Medulla oblongata (tissue), 1 donor: ENCODE results near the gene PDE4D.

ENCODE experiments used
- DNase-seq: peaks from one replicate; pipeline ENCODE4 v3.0.0-alpha.2; 2015; ENCODE audit errors: extremely low spot score

Gene PDE4D

GRCh38 chr5:59655693-59656309, 237.7 kb downstream of the PDE4D start:
- no peak for DNase-seq

DNA sequence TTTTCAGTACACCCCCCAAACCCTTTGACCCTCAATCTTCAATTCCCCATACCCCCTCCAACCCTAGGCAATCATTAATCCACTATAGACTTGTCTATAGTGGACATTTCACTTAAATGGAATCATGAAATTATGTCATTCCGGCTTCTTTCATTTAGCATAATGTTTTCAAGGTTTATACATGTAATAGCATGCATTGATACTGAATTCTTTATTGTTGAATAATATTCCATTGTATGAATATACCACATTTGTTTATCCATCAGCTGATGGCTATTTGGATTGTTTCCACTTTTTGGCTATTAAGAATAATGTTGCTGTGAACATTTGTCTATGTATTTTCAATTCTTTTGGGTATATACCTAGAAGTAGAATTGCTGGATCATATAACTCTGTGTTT, 238.8 kb downstream of the PDE4D start:
- no peak for DNase-seq

- no peak for DNase-seq
Measured at GRCh38 chr5:59652449-59652848, 241.1 kb downstream of the PDE4D start.

DNA sequence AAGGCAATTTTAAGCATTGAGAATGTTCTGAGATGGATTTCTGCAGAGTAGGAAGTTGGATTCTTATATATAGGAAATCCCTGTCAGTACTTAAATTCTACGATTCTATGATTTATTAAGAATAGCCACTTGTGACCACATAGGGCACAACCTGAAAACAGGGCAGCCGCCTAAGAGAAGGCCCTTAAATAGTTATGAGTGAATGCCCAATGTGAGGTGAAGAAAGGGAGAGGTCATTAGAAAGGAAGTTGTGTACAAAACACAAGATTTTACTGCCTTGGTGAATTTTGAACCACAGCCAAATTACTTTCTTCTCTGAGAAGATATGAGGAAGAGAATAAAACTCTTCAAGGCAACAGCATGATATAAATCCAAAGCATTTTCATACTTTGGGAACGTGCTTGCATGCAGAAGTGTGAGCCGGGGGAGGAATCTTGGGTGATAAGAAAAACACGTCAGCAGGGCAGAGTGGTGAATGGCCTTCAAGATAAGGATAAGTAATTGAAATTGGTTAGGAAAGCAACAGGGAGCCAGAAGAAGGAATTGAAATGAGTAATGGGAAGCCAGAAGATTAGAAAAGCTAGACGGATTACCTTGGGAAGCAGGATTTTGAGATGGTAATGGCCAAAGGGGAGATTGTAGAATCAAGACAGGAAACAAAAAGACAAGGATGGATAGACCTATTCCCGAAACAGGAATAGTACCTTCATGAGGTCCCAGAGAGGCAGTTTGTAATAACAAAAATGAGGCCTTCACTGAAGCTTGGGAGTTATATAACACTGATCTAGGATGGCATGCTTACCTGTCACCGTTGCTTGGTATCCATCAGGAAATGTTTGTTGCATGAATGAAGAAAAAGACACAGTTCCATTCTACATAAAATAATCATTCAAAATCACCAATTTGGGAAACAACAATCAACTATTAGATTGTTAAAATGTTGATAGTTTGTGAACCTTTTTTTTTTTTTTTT, 244.3 kb downstream of the PDE4D start:
- DNase-seq: no peak

GRCh38 chr5:59648038-59648831, 245.3 kb downstream of the PDE4D start:
- DNase-seq: no peak

DNA sequence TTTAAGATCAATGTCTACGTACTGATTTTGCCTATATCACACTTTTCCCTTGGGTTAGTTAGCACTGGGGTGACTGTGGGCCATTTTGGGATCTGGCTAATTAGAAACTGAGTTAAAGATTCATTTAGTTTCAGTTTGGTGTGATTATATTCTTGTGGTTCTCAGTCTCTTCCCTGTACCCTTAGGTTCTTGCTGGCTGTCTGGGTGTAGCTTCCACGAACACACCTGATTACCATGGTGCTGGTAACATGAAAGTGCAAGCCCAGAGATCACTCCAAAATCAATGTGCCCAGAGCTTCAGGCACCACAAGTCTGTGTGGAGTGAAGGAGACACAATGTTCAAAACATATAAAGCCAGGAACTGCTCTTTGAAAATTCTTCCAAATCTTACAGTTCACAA, 248.1 kb downstream of the PDE4D start:
- DNase-seq: no peak

- DNase-seq: peak; percentile 33
Measured at GRCh38 chr5:59640411-59640810, 253.1 kb downstream of the PDE4D start.

- DNase-seq: no peak
Measured at GRCh38 chr5:59637884-59638580, 255.5 kb downstream of the PDE4D start.

DNA sequence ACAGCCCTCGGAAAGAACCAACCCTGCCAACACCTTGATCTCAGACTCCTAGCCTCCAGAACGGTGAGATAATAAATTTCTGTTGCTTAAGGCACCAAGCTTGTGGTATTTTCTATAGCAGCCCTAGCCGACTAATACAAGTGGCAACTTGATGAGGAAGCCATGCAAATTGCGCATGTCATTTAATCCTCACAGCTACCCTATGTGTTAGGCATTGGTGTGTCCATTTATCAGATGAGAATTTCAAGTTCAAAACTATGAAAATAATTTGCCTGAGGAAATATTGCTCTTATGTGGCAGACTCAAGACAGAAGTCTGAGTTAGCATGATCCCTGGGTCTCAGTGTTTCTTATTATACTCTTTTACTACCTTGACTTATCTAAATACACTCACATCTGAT, 264.0 kb downstream of the PDE4D start:
- DNase-seq: no peak

DNA sequence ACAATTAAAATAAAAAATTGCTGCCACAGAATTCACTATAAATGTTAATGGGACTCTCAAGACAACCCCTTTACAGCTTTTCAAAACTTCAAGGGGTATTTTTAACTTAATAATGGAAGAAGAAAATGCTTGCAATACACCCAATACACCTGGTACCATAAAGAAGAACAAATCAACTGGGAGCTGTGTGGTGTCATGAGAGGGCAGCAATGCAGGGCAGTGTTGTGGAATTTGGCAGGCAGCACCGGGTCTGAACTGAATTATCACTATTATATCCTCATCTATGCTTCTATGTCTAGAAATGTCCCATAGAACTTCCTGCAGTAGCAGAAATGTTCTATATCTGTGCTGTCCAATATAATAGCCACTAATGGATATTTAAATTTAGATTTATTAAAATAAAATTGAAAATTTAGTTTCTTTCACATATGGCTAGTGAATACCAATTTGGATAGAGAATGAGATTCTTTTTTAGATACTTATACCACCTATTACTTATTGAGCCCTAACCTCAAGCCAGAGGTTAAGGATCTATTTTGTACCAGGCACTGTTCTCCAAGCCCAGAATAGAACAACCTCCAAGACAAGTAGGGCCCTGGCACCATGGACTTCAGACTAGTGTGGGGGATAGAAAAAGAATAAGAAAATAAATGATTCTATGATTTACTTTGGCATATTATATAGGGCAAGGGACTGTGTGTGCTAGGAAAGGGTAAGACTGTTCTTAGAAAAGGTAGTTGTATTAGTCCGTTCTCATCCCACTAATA, 265.3 kb downstream of the PDE4D start:
- no peak for DNase-seq

DNA sequence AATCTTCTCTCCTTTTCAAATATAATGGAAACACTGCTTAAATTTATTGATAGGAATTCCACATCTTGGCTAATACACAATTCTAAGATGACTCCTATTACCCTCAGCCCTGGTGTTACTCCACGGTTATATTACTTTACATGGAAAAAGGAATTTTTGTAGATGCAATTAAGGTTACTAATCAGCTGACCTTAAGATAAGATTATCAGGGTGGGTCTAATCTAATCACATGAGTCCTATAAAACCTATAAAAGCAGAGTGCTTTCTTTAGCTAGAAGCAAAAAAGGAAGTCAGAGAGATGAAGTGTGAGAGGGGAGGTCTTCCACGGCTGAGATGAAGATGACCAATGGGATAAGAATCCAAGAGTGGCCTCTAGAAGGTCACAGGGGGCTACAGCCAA, 268.6 kb downstream of the PDE4D start:
- DNase-seq: no peak

- DNase-seq: no peak
Measured at GRCh38 chr5:59622848-59623247, 270.7 kb downstream of the PDE4D start.

DNA sequence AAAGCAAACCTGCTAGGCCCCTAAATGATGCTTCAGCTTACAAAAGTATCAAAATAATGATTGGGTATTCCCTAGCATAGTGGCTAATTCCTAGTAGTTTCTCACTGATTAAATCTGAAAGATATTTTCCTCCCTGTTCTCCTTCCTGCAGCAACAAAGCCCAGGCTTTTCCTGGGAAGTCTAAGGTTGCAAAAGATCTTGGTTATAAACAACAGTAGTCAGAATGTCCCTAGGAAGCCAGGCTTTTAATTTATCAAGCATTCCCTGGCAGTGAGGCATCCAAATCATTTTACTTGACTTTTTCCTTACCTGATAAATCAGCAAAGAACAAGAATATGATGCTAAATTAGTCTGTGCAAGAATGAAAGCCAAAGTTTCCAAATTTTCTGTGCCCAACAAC, 272.0 kb downstream of the PDE4D start:
- no peak for DNase-seq

DNA sequence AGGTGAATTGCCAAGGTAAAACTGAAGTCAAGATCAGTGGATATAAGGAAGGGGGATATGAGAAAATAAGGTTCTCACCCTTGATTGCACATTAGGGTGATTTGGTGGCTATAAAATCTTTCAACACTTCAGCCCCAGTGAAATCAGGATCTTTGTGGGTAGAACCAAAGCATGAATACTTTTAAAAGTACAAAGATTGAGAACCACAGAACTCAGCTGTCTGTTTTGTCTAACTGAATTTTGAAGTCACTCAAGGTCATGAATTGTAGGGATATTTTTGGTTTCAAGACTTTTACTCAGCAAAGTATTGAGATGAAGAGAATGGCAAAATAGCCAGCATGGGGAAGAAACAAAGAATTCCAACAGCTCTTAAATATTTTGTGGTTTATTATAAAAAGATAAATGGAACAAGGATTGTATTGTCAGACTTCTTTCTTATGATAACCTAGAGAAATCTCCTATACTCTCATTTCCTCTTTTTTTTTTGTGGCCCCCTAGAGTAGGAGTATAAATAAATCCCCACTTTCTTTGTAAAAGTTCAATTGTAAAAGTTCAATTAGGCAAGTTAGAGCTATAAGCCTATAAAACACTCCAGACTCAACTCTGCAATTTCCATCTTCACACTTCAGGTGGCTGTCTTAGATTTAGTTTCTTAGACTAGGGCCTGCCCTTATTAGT, 272.9 kb downstream of the PDE4D start:
- DNase-seq: no peak

GRCh38 chr5:59618644-59619043, 274.9 kb downstream of the PDE4D start:
- no peak for DNase-seq

DNA sequence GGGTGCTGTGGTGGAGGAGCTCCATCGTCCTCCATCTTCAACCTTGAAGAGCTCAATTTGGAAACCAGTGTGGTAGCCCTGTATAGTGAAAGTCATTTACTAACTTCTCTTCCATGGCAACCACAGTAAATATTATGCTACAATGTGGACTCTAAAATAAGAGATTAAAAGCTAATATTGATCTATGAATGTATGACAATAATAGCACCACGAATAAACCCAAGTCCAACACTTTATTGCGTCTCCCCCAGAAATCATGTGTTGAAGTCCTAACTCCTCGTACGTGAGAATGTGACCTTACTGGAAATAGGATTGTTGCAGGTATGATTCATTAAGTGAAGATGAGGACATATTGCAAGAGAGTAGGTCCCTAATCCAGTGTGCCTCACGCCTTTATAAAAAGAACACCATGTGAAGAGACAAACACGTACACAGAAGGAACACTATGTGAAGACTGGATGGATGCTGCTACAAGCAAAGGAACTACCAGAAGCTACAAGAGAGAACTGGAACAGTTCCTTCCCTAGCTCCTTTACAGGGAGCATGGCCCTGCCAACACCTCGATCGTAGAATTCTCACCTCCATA, 276.2 kb downstream of the PDE4D start:
- DNase-seq: no peak

- DNase-seq: no peak
Measured at GRCh38 chr5:59616413-59616812, 277.1 kb downstream of the PDE4D start.

DNA sequence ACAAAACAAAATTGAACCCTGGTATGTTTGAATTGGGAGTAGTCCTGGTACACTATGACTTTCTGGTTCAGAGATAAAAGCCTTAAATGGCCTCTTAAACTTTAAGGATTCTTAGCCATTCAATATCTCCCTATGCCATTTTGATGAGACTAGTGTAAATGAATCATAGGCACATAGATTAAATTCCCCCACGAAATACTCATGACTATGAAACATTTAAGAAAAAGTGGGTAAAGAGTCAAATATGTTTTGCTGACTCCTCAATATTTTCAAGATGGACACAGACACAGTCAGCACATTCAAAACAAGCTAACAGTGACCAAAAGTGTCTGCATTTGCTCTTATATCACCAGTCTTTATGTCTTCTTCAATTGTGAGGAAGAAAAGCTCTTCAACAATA, 278.3 kb downstream of the PDE4D start:
- no peak for DNase-seq

DNA sequence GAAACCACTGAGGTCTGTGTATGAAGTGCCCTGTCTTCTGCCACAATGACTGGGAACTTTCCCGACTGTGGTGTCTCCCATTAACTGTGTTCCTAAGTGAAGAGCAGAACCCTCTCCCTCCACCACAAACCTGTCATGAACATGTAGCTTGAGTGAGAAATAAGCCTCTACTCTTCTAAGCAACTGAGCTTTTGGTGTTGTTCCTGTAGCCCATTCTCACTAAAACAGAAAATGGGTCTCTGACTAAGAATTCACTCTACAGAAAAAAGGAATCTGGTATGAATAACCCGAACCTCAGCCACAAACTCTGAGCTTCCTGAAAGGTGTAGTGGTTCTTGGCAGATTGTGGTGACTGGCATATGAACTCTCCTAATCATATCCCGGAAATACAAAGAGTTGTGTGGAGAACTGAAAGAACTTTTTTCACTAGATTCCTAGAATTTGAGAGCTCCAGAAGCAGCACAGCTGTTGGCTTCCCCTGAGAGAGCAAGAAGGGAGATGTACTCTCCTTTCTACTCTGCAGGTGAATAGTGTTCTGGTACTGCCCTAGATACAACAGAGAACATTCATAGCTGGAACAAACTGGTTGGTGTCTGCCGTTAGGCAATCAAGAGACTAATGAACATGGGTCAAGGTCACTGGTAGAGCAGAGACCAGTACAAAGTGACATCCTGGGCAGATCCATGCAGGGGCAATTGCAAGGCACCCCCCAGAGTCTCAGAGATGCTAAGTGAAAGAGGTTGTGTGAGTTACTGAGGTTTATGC, 283.8 kb downstream of the PDE4D start:
- DNase-seq: no peak
